Loucy (cell line): Measurements from ENCODE around the gene PGC.

Experiments
- H2AFZ ChIP-seq: fragments of 200-600 bp; sonication (generic); 2 replicates; pipeline ENCODE4 v1.6.0; 2016; ENCODE audit warnings: antibody characterized with exemption, mild to moderate bottlenecking, low read length, moderate library complexity
- H3F3A ChIP-seq: fragments of 200-600 bp; 2 replicates; pipeline ENCODE4 v1.6.0; 2016; ENCODE audit warnings: antibody characterized with exemption, low read depth, mild to moderate bottlenecking
- H3K27me3 ChIP-seq: fragments of 200-600 bp; sonication (generic); 2 replicates; pipeline ENCODE4 v1.6.1; 2014; ENCODE audit warnings: low read length, mild to moderate bottlenecking; ENCODE audit not compliant: insufficient read depth, poor library complexity, severe bottlenecking
- H3K36me3 ChIP-seq: fragments of 200-600 bp; sonication (generic); 2 replicates; pipeline ENCODE4 v1.6.1; 2016; ENCODE audit warnings: low read length; ENCODE audit not compliant: insufficient read depth
- H3K4me1 ChIP-seq: fragments of 200-600 bp; sonication (generic); 2 replicates; pipeline ENCODE4 v1.5.1; 2014; ENCODE audit warnings: low read length, mild to moderate bottlenecking; ENCODE audit not compliant: insufficient read depth, poor library complexity, severe bottlenecking
- H3K4me2 ChIP-seq: fragments of 200-600 bp; sonication (generic); 2 replicates; pipeline ENCODE4 v1.6.0; 2014; ENCODE audit warnings: antibody characterized with exemption, low read length, low read depth, mild to moderate bottlenecking; ENCODE audit not compliant: poor library complexity, severe bottlenecking
- H3K4me3 ChIP-seq: fragments of 200-600 bp; sonication (generic); 2 replicates; pipeline ENCODE4 v1.5.1; 2014; ENCODE audit warnings: low read length, mild to moderate bottlenecking, mixed read lengths; ENCODE audit not compliant: poor library complexity, severe bottlenecking
- H3K79me2 ChIP-seq: fragments of 200-600 bp; sonication (generic); 2 replicates; pipeline ENCODE4 v1.6.1; 2014; ENCODE audit warnings: low read length; ENCODE audit not compliant: insufficient read depth
- H3K9ac ChIP-seq: fragments of 200-600 bp; sonication (generic); 2 replicates; pipeline ENCODE4 v1.6.0; 2014; ENCODE audit warnings: mild to moderate bottlenecking, low read depth, low read length, moderate library complexity; ENCODE audit not compliant: poor library complexity, severe bottlenecking
- H3K9me2 ChIP-seq: fragments of 200-600 bp; sonication (generic); replicated peaks from 2 replicates; pipeline ENCODE4 v1.6.1; 2016; ENCODE audit warnings: low read depth, low read length, mixed read lengths
- H3K9me3 ChIP-seq: fragments of 200-600 bp; sonication (generic); 2 replicates; pipeline ENCODE4 v1.6.1; 2014; ENCODE audit warnings: mild to moderate bottlenecking, antibody characterized with exemption, low read length, low read depth; ENCODE audit not compliant: insufficient read depth
- H4K20me1 ChIP-seq: fragments of 200-600 bp; sonication (generic); 2 replicates; pipeline ENCODE4 v1.6.0; 2014; ENCODE audit warnings: antibody characterized with exemption, low read length, mild to moderate bottlenecking; ENCODE audit not compliant: insufficient read depth, poor library complexity, severe bottlenecking
- CTCF ChIP-seq: fragments of 200-600 bp; sonication (generic); conservative IDR thresholded peaks from 2 replicates; pipeline ENCODE4 v1.5.1; 2014; ENCODE audit warnings: mild to moderate bottlenecking, antibody characterized with exemption, low read length
- EZH2phosphoT487 ChIP-seq: fragments of 200-600 bp; IDR thresholded peaks from 2 replicates; pipeline ENCODE4 v1.6.1; 2018; ENCODE audit warnings: antibody characterized with exemption, mild to moderate bottlenecking, moderate library complexity, borderline replicate concordance

PGC gene

GRCh38 chr6:41708856-41709255, 38.3 kb downstream of the PGC start:
- H4K20me1 ChIP-seq, result no peaks in the 10 kb centered on the region
- H3K79me2 ChIP-seq, result no peaks in the 10 kb centered on the region
- no peak overlapping the region for H2AFZ ChIP-seq
- peaks cover 32% of the 10 kb centered on the region for H3K4me1 ChIP-seq
- H3K27me3 ChIP-seq, result no peaks in the 10 kb centered on the region
- no peak overlapping the region for H3K4me2 ChIP-seq
- no peaks in the 10 kb centered on the region for H3K36me3 ChIP-seq
- TF ChIP-seq EZH2phosphoT487, result no peak
- no peak for TF ChIP-seq CTCF
- no peaks in the 10 kb centered on the region for H3F3A ChIP-seq
- H3K9me3 ChIP-seq, result no peaks in the 10 kb centered on the region
- no peaks in the 10 kb centered on the region for H3K9me2 ChIP-seq
- no peak overlapping the region for H3K4me3 ChIP-seq
- H3K9ac ChIP-seq, result no peak overlapping the region

DNA sequence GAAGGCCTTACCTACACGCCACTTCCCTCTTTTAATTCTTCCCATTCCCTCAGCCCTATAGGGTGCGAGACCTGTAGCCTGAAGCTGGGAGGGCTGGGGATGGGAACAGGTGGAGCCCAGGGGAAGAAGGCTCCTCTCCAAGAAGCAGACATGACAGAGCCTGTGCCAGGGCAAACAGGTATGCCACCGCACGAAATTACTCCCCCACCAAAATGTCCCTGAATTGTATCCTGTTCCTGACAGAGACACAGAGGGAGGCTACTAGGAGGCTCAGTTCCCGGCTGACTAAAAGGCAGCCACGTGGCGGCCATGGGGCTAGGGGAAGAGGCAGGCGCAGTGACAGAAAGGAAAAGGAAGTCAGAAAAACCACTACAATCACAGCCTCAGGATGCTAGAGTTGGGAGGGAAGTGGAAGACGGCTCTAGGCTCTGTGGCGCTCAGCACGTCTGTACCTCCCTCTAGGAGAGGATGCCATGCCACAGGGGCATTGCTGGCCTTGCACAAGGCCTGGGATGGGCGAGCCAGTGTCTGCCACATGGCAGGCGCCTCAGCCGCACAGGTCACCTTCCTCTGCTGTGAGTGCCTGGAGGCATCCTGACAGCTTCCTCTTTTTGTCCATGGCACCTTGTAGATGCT, 39.5 kb downstream of the PGC start:
- H3K4me1 ChIP-seq, result peaks cover 29% of the 10 kb centered on the region
- no peaks in the 10 kb centered on the region for H3K79me2 ChIP-seq
- no peaks in the 10 kb centered on the region for H3F3A ChIP-seq
- no peaks in the 10 kb centered on the region for H3K9me3 ChIP-seq
- H3K9me2 ChIP-seq, result no peaks in the 10 kb centered on the region
- TF ChIP-seq CTCF (no peak), EZH2phosphoT487 (no peak)
- H3K9ac ChIP-seq, result peak overlapping the region; percentile 54
- peak overlapping the region; percentile 57; the same call in 1 of the 2 replicates for H2AFZ ChIP-seq
- H3K4me2 ChIP-seq, result peak overlapping the region; percentile 77
- H3K4me3 ChIP-seq, result peak overlapping the region; percentile 61
- no peaks in the 10 kb centered on the region for H3K27me3 ChIP-seq
- no peaks in the 10 kb centered on the region for H4K20me1 ChIP-seq
- H3K36me3 ChIP-seq, result no peaks in the 10 kb centered on the region

DNA sequence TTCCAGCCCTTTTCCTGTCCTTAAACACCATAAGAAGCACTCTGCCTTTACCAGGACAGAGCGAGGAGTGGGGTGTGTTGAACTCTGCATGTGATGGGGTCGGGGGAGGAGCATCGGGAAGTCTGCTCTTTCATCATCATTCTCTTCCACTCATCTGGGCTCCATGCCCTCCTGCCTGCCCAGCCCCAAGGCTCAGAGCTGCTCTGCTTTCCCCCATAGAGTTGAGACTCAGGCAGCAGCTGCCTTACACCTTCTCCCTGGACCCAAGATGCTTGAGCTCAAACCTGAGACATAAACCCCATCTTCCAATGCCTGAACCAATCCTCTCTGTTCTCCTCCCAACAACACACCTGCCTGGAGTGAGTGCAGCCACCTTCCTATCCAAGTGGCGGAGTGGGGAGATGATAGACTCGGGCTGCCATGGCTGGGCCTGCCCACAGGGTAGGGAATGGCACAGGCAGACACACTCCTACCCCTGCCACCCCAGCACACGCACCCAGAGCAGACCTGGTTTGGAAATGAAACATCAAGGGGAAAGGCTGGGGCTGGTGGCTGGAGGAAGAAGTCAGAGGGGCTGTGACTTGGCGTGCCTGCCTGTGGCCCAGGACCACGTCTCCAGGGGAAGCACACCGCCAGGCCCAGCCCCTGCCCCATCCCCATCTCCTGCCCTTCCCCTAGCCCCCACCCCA, 40.2 kb downstream of the PGC start:
- Histone ChIP-seq H3K9ac (peak overlapping the region; percentile 54), H4K20me1 (no peaks in the 10 kb centered on the region), H3K4me3 (peak overlapping the region; percentile 61), H3K27me3 (no peaks in the 10 kb centered on the region), H3K36me3 (no peaks in the 10 kb centered on the region), H3K79me2 (no peaks in the 10 kb centered on the region), H3K9me2 (no peaks in the 10 kb centered on the region), H3K4me2 (peak overlapping the region; percentile 77), H3K4me1 (peaks cover 29% of the 10 kb centered on the region), H2AFZ (no peak overlapping the region), H3K9me3 (no peaks in the 10 kb centered on the region), H3F3A (no peaks in the 10 kb centered on the region)
- no peak for TF ChIP-seq EZH2phosphoT487
- TF ChIP-seq CTCF, result no peak
